ENCODE measurements around the gene INSYN2B.

Gene INSYN2B

GRCh38 chr5:169997798-169998197, 17.5 kb upstream of the INSYN2B start:
- WGBS: 92% methylated on average over 3 of the region's 3 CpGs
- H3K9me3 ChIP-seq (ENCODE audit: insufficient read depth, low read depth, low read length): no peaks in the 10 kb centered on the region
- H3K27ac ChIP-seq (ENCODE audit: low read depth, low read length): no peak overlapping the region
- no peak overlapping the region for H3K4me3 ChIP-seq (ENCODE audit: low read length)
- H3K4me1 ChIP-seq (ENCODE audit: insufficient read depth, low read length): no peaks in the 10 kb centered on the region
- no peaks in the 10 kb centered on the region for H3K27me3 ChIP-seq (ENCODE audit: insufficient read depth, low read length)
- no peak overlapping the region for H3K9ac ChIP-seq (ENCODE audit: low read depth, low read length)
- no peaks in the 10 kb centered on the region for H3K36me3 ChIP-seq (ENCODE audit: insufficient read depth, low read length)

GRCh38 chr5:169993485-169993790, 13.1 kb upstream of the INSYN2B start:
- Histone ChIP-seq H3K27me3 (ENCODE audit: insufficient read depth, low read length) (no peaks in the 10 kb centered on the region), H3K4me3 (ENCODE audit: low read length) (no peak overlapping the region), H3K9ac (ENCODE audit: low read depth, low read length) (no peak overlapping the region), H3K4me1 (ENCODE audit: insufficient read depth, low read length) (no peaks in the 10 kb centered on the region), H3K27ac (ENCODE audit: low read depth, low read length) (no peak overlapping the region), H3K9me3 (ENCODE audit: insufficient read depth, low read depth, low read length) (no peaks in the 10 kb centered on the region), H3K36me3 (ENCODE audit: insufficient read depth, low read length) (no peaks in the 10 kb centered on the region)
- WGBS: 84% methylated on average over 2 of the region's 2 CpGs

- Histone ChIP-seq H3K27ac (ENCODE audit: low read depth, low read length) (no peak overlapping the region), H3K9ac (ENCODE audit: low read depth, low read length) (no peak overlapping the region), H3K4me3 (ENCODE audit: low read length) (no peak overlapping the region), H3K4me1 (ENCODE audit: insufficient read depth, low read length) (no peaks in the 10 kb centered on the region), H3K36me3 (ENCODE audit: insufficient read depth, low read length) (no peaks in the 10 kb centered on the region), H3K9me3 (ENCODE audit: insufficient read depth, low read depth, low read length) (no peaks in the 10 kb centered on the region), H3K27me3 (ENCODE audit: insufficient read depth, low read length) (no peaks in the 10 kb centered on the region)
- WGBS: 88% methylated on average over 2 of the region's 2 CpGs
These were observed 12.6 kb upstream of the INSYN2B start for GRCh38 chr5:169992789-169993484.

GRCh38 chr5:169991115-169991869, 11.0 kb upstream of the INSYN2B start:
- no peak overlapping the region for H3K9ac ChIP-seq (ENCODE audit: low read depth, low read length)
- H3K27me3 ChIP-seq (ENCODE audit: insufficient read depth, low read length): no peaks in the 10 kb centered on the region
- WGBS: 95% methylated on average over 8 of the region's 8 CpGs
- H3K4me1 ChIP-seq (ENCODE audit: insufficient read depth, low read length): no peaks in the 10 kb centered on the region
- H3K36me3 ChIP-seq (ENCODE audit: insufficient read depth, low read length): no peaks in the 10 kb centered on the region
- H3K9me3 ChIP-seq (ENCODE audit: insufficient read depth, low read depth, low read length): no peaks in the 10 kb centered on the region
- no peak overlapping the region for H3K27ac ChIP-seq (ENCODE audit: low read depth, low read length)
- H3K4me3 ChIP-seq (ENCODE audit: low read length): no peak overlapping the region

- H3K4me1 ChIP-seq (ENCODE audit: insufficient read depth, low read length): no peaks in the 10 kb centered on the region
- no peak overlapping the region for H3K9ac ChIP-seq (ENCODE audit: low read depth, low read length)
- no peak overlapping the region for H3K4me3 ChIP-seq (ENCODE audit: low read length)
- WGBS: 96% methylated on average over 1 of the region's 1 CpG
- H3K27ac ChIP-seq (ENCODE audit: low read depth, low read length): no peak overlapping the region
- H3K36me3 ChIP-seq (ENCODE audit: insufficient read depth, low read length): no peaks in the 10 kb centered on the region
- no peaks in the 10 kb centered on the region for H3K9me3 ChIP-seq (ENCODE audit: insufficient read depth, low read depth, low read length)
- H3K27me3 ChIP-seq (ENCODE audit: insufficient read depth, low read length): no peaks in the 10 kb centered on the region
These were observed 9.1 kb upstream of the INSYN2B start for GRCh38 chr5:169989365-169989764.

GRCh38 chr5:169988947-169989346, 8.7 kb upstream of the INSYN2B start:
- Histone ChIP-seq H3K4me1 (ENCODE audit: insufficient read depth, low read length) (no peaks in the 10 kb centered on the region), H3K36me3 (ENCODE audit: insufficient read depth, low read length) (no peaks in the 10 kb centered on the region), H3K9ac (ENCODE audit: low read depth, low read length) (no peak overlapping the region), H3K27ac (ENCODE audit: low read depth, low read length) (no peak overlapping the region), H3K27me3 (ENCODE audit: insufficient read depth, low read length) (no peaks in the 10 kb centered on the region), H3K9me3 (ENCODE audit: insufficient read depth, low read depth, low read length) (no peaks in the 10 kb centered on the region), H3K4me3 (ENCODE audit: low read length) (no peak overlapping the region)
- 86% methylated on average over 1 of the region's 1 CpG for WGBS

GRCh38 chr5:169988206-169988605, 7.9 kb upstream of the INSYN2B start:
- no peak overlapping the region for H3K27ac ChIP-seq (ENCODE audit: low read depth, low read length)
- H3K9me3 ChIP-seq (ENCODE audit: insufficient read depth, low read depth, low read length): no peaks in the 10 kb centered on the region
- H3K9ac ChIP-seq (ENCODE audit: low read depth, low read length): no peak overlapping the region
- WGBS: 96% methylated on average over 2 of the region's 4 CpGs
- no peaks in the 10 kb centered on the region for H3K36me3 ChIP-seq (ENCODE audit: insufficient read depth, low read length)
- H3K4me1 ChIP-seq (ENCODE audit: insufficient read depth, low read length): no peaks in the 10 kb centered on the region
- H3K4me3 ChIP-seq (ENCODE audit: low read length): no peak overlapping the region
- H3K27me3 ChIP-seq (ENCODE audit: insufficient read depth, low read length): no peaks in the 10 kb centered on the region

GRCh38 chr5:169979871-169980270, 424 bp downstream of the INSYN2B start:
- peak overlapping the region; percentile 58; the same call in 1 of the 2 replicates for H3K27ac ChIP-seq (ENCODE audit: low read depth, low read length)
- 9% methylated on average over 3 of the region's 3 CpGs for WGBS
- peak overlapping the region; percentile 12; the same call in 1 of the 2 replicates for H3K9ac ChIP-seq (ENCODE audit: low read depth, low read length)
- H3K4me3 ChIP-seq (ENCODE audit: low read length): peak overlapping the region; percentile 48
- no peaks in the 10 kb centered on the region for H3K36me3 ChIP-seq (ENCODE audit: insufficient read depth, low read length)
- H3K4me1 ChIP-seq (ENCODE audit: insufficient read depth, low read length): peaks cover 44% of the 10 kb centered on the region
- H3K9me3 ChIP-seq (ENCODE audit: insufficient read depth, low read depth, low read length): no peaks in the 10 kb centered on the region
- H3K27me3 ChIP-seq (ENCODE audit: insufficient read depth, low read length): peaks cover 25% of the 10 kb centered on the region

- Histone ChIP-seq H3K36me3 (ENCODE audit: insufficient read depth, low read length) (no peaks in the 10 kb centered on the region), H3K27ac (ENCODE audit: low read depth, low read length) (no peak overlapping the region), H3K4me3 (ENCODE audit: low read length) (no peak overlapping the region), H3K27me3 (ENCODE audit: insufficient read depth, low read length) (peaks cover 25% of the 10 kb centered on the region), H3K9me3 (ENCODE audit: insufficient read depth, low read depth, low read length) (no peaks in the 10 kb centered on the region), H3K9ac (ENCODE audit: low read depth, low read length) (no peak overlapping the region), H3K4me1 (ENCODE audit: insufficient read depth, low read length) (peaks cover 44% of the 10 kb centered on the region)
- WGBS: 69% methylated on average over 7 of the region's 7 CpGs
These were observed 1.6 kb downstream of the INSYN2B start for GRCh38 chr5:169978714-169979113.

GRCh38 chr5:169974121-169974770, 6.0 kb downstream of the INSYN2B start:
- Histone ChIP-seq H3K27ac (ENCODE audit: low read depth, low read length) (no peak overlapping the region), H3K27me3 (ENCODE audit: insufficient read depth, low read length) (peaks cover 22% of the 10 kb centered on the region), H3K9ac (ENCODE audit: low read depth, low read length) (no peak overlapping the region), H3K4me3 (ENCODE audit: low read length) (no peak overlapping the region), H3K4me1 (ENCODE audit: insufficient read depth, low read length) (peaks cover 33% of the 10 kb centered on the region), H3K9me3 (ENCODE audit: insufficient read depth, low read depth, low read length) (no peaks in the 10 kb centered on the region), H3K36me3 (ENCODE audit: insufficient read depth, low read length) (no peaks in the 10 kb centered on the region)
- 93% methylated on average over 5 of the region's 6 CpGs for WGBS

- Histone ChIP-seq H3K4me3 (ENCODE audit: low read length) (no peak overlapping the region), H3K27ac (ENCODE audit: low read depth, low read length) (no peak overlapping the region), H3K4me1 (ENCODE audit: insufficient read depth, low read length) (peaks cover 21% of the 10 kb centered on the region), H3K36me3 (ENCODE audit: insufficient read depth, low read length) (no peaks in the 10 kb centered on the region), H3K9ac (ENCODE audit: low read depth, low read length) (no peak overlapping the region), H3K9me3 (ENCODE audit: insufficient read depth, low read depth, low read length) (no peaks in the 10 kb centered on the region), H3K27me3 (ENCODE audit: insufficient read depth, low read length) (peaks cover 10% of the 10 kb centered on the region)
- 80% methylated on average over 3 of the region's 3 CpGs for WGBS
These were observed 7.2 kb downstream of the INSYN2B start for GRCh38 chr5:169973056-169973455.

Data from HUES64 (cell line).